IPS-18c (cell line): ENCODE data around the gene ETS1.

Source experiments
- H3K4me3 ChIP-seq: 2 replicates; pipeline ENCODE4 v1.7.0; 2013; ENCODE audit warnings: low read depth, mild to moderate bottlenecking, low read length, moderate library complexity; ENCODE audit not compliant: insufficient read depth
- H3K9me3 ChIP-seq: one replicate; pipeline ENCODE4 v1.6.1; 2013; ENCODE audit warnings: mild to moderate bottlenecking, low read length, moderate library complexity; ENCODE audit not compliant: control insufficient read depth, insufficient read depth

The ETS1 gene

DNA sequence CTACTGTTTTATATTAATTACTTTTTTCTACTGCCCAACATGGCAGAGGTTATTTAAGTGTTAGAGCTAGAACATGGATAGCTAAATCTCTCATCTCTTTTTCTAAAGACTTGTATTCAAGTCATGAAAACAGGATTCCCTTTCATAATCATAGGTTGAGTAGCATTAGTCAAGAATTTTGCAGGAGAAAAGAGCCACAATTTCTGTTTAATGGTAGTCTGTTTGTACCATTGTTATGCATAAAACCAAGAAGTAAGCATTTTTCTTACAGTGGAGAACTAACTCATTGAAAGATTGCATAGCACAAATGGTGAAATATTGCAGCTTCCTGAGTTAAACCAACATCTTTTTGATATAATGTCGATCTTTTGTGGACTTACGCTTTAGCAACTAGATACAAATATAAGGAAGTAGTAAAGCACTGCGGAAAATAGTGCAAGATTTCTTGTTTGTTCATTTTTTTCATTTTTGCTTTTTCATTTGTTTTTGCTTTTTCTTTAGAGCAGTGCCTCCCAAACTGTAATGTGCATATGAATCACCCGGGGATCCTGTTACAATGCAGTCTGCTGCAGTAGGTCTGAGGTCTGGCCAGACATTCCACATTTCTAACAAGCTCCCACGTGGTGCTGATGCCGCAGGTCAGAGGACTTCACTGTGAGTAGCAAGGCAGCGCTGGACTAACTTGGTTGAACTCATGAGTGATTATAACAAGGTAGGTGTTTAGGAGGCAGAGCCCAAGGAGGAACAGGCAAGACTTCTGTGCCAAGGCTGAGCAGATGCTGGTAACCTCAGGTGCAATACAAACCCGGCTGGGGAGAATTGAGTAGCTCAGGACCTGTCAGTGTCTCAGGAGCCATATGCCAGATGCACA is 4.6 kb downstream of the ETS1 start:
- H3K4me3 ChIP-seq: no peak overlapping the region

DNA sequence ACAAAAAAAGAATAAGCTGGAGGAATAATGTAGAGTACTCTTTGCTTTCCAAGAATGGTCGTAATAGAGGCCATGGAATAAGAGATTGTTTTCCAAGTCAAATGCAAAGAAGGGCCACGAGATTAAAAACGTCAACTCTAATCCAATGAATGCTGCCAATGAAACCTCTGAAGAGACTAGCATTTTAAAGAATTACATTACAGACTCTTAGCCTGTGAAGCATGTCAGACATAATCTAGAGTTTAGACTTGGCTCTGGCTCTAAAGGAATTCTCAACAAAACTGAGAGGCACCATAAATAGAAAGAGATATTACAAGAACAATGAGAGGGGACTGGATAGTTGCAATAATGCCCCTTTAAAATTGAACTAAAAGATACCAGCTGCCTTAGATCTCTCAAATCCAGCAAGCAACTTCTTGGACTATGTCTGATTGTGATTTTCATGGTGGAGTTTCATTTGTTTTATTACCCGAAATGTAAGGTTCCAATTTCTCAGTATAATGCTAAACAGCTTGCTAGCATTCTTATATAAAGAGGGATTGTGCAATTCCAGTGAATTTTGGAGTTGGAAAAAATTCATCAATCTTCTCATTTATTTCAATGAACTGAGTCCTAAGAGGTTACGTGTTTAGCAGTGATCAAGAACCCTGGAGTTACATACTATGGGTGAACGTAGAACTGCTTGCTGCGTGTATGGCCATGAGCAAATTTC is 5.6 kb downstream of the ETS1 start:
- Histone ChIP-seq H3K4me3 (no peak overlapping the region), H3K9me3 (no peaks in the 10 kb centered on the region)

More for the DNA sequence above, 4.6 kb downstream of the ETS1 start:
- no peaks in the 10 kb centered on the region for H3K9me3 ChIP-seq

DNA sequence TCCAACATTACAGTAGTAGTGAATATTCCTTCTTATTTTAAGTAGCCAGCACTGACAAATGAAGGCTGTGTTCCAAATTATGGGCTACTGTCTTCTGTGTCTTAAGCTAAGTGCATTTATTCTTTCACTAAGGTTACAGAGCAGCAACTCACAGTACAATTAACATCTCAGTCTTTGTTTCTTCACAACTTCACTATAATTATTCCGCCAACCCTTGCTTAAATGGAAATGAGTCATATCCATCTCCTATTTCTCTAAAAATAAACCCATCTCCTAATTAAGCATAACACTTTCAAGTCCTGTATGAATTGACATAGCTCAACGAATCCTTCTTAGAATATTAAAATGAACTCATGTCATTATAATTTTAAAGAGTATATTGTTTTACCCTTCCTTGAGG is 6.7 kb downstream of the ETS1 start:
- H3K9me3 ChIP-seq: no peaks in the 10 kb centered on the region
- no peak overlapping the region for H3K4me3 ChIP-seq

DNA sequence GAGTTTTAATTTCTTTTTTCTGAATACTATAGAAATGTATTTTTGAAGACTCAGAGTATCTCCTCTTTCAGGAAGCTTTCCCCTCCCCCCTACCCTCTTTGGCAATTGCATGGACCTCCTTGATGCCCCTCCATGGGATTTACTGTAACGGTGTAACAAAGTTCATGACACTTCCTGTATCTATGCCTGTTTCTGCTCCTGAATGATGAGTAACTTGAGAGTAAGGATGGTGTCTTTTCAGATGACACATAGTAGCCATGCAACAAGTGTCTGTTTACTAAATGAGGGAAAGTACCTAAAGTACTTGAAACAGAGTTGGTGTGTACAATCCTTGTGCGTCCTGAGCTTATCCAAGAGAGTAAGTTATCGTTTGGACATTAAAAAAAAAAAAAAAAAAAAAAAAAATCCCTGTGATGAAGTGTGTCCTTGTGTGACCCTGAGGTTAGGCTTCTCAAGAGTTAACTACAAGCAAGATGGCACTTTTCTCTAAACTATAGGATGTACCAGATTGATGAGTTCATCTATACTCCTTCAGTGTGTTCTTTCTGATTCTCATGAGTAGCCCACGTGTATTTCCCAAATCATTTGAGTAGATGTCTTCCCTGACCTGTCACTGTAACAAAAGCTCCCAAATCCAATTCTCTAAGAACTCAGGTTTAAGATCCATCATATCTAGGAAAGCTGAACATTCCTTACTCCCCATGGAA is 7.4 kb downstream of the ETS1 start:
- H3K4me3 ChIP-seq: no peak overlapping the region
- H3K9me3 ChIP-seq: no peaks in the 10 kb centered on the region

DNA sequence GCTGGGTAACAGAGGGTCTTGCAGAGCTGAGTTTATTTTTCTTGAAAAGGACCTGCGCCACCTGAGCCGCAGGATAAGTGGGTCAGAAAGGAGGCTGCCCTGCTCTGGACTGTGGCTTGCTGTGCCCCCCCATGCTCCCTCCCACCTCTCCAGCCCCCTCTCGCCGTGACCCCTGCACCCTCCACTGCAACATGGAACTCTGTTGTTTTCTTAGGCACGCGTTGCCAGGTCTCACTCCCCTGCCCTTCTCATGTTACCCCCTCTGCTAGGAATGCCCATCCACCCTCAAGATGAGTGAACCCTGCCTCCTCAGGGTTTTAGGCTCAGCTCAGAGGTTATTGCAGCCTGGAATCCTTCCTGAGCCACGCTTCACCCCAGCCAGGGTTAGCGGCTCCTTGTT is 10.8 kb downstream of the ETS1 start:
- H3K9me3 ChIP-seq: no peaks in the 10 kb centered on the region
- H3K4me3 ChIP-seq: no peak overlapping the region

DNA sequence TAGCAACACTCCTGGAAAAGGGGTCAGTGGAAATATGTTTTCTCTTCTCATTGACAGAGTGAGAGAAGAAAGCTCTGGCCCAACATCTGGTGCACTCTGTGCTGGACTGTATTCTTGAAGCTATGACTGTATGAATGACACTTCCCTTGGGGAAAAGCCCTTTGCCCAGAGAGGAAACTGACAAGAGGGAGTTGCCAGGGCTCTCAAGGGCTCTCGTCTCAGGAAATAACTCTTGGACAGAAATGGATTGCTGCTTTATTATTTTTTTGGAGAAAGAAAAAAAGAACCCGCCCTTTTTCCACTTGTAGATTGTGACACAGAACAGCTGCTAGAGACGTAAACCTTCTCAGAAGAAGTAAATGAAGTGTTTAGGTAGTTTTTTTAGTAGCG is 11.4 kb downstream of the ETS1 start:
- H3K4me3 ChIP-seq: no peak overlapping the region
- H3K9me3 ChIP-seq: no peaks in the 10 kb centered on the region

DNA sequence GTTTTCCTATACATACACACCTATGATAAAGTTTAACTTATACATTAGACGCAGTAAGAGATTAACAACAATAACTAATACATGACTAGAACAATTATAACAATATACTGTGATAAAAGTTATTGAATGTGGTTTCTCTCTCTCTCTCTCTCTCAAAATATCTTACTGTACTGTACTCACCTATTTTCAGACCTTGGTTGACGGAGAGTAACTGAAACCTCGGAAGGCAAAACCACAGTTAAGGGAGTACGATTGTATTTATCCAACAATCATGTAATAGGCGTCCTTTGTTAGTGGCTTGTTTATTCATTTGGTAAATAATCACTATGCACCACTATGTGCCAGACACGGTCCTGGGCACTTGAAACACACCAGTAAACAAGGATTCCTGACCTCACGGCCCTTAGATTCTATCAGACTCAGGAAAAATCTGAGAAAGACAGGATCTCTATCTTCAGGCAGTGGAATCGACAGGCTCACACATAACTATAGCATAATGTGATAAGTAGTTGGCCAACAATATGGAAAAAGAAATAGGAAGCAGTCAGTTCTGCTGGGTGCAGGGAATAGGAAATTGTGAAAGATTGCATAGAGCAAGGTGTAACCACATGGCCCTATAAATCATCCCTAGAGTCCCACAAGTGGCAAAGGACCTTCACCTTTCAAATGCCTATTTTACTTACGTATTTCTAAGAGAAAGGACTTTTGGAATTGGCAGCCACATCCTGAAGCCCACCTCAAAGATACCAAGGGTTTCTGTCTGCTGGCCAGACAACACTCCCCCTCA is 12.0 kb downstream of the ETS1 start:
- no peak overlapping the region for H3K4me3 ChIP-seq

DNA sequence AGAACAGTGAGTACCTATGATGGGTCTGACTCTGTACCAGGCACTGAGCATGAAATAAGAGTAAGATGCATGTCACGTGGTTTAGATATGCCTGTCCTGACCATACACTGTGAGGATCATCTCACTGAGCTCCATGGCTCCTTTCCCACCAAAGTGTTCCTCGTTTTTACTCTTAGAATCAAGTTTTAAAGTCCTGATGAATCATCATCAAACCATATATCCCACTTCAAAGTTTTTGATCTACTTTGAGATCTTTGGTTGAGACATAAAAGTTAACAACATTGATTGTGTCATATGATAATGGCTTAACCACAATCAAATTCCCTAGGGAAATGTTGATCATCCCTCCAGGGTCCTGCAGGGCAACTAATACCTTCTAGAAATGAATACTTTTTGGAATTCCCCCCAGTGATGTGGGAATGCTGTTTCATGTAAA is 12.8 kb downstream of the ETS1 start:
- no peak overlapping the region for H3K4me3 ChIP-seq
- no peaks in the 10 kb centered on the region for H3K9me3 ChIP-seq

More for the DNA sequence above, 12.0 kb downstream of the ETS1 start:
- H3K9me3 ChIP-seq: no peaks in the 10 kb centered on the region

DNA sequence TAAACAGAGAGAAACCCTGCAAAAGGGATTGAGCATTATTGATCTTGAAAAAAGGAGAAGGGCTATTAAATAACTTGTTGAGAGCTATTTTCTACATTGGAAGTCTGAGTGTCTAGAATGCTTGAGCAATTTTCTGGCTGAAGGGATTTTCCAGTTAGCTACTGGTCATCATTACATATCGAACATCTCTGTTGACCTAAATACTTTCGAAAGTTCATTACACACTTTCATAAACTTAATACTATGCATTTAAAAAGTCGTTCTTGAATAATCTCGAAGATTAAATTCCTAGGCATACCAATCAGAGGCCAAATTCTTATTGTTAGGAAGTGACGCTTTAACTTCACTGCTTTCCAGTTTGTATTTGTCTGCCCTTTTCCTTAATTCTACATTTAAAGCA is 13.7 kb downstream of the ETS1 start:
- Histone ChIP-seq H3K9me3 (no peaks in the 10 kb centered on the region), H3K4me3 (no peak overlapping the region)

DNA sequence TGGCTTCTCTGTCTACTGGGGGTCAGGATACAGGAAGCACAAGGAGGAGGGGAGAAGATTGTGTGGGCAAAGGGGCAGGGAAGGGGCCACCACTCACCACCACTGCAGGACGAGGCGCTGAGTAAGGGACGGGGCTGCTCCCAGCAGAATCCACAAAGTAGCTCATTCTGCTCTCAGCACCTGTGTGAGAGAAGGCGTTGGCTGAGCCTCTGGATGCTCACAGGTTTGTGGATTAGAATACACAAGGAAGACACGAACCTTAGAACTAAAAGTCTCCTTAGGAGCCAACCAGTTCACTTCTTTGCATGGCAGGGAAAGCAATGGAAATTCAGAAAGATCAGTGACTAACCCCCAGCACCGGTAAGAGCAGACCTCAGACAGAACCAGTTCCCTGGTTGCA is 14.4 kb downstream of the ETS1 start:
- Histone ChIP-seq H3K9me3 (no peaks in the 10 kb centered on the region), H3K4me3 (no peak overlapping the region)

DNA sequence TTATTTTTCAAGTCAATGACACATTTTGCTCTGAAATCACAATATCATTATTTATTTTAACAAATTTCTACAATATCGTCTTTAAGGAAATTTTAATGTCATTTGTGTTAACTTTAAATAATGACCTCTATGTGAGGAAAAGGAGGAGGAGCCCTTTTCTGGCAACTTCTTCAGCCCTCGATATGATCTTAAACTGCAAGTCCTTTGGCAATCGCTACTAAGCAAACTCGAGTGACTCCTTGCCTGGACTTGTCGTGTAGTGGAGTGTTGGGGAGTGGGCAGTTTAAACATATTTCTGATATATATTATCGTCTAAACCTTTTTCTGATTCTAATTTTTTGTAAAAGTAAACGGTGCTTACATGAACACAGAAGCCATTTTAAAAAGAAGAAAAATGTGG is 16.7 kb downstream of the ETS1 start:
- H3K4me3 ChIP-seq: no peak overlapping the region
- H3K9me3 ChIP-seq: no peaks in the 10 kb centered on the region

DNA sequence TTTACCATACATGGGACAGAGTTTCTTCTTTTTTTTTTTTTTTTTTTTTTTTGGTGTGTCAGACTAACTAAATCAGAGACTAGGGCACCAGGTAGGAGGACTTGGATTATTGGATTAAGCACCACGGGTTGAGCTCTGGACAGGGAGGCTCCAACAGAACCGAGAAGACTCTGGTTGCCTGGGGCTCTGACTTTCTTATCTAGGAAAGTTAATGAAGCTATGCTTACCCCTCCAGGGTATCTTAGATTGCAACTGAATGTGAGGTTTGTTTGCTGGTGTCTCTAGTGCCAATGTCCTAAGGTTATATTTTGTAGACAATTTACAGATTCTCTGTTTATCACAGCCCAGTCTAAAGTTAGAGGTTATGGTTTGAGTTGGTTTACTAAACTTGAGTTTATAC is 18.1 kb downstream of the ETS1 start:
- H3K9me3 ChIP-seq: no peaks in the 10 kb centered on the region
- H3K4me3 ChIP-seq: no peak overlapping the region

DNA sequence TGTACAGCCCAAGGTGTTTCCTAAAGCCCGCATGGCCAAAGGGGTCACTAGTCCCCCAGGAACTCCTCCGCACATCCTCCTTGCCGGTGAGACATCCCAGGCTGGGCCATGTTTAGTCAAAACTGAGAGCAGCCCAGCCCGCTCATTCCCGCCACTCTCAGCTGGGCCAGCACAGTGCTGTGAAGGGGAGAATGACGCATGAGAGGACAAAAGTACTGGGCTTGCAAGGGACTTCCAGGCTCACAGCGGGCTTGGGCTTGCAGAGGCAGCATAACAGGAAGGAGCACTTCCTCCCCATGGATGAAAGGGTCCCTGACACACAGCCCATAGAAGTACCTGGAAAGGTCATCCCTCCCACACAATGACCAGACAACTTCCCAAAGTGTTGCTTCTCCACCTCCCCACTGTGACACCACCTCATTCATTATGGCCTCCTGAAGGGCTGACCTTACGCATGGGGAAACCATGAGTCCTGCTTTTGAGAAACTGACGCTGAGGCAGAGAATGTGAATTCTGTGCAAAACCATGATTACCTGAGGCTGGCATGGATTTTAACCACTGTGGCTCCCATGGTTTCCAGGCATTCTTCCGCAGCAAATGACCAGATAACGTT is 19.1 kb downstream of the ETS1 start:
- H3K4me3 ChIP-seq: no peak overlapping the region

DNA sequence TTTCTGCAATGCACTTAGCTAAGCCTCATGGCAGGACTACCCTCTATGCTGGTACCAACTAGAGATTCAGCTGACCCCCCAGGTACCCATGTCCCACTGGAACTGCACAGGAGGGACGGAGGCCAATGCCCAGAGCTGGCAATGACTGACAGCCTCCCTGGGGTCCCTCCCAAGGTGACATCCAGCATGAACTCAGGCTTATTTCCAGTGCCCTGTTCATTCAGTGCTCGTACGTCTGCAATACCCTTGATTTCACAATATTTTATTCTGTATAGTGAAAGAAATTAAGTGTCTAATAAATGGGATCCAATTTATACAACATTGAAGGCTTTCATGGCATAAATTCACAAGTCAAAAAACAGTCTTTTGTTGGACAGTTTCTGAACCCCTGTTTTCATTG is 20.2 kb downstream of the ETS1 start:
- no peak overlapping the region for H3K4me3 ChIP-seq
- H3K9me3 ChIP-seq: no peaks in the 10 kb centered on the region

More for the DNA sequence above, 19.1 kb downstream of the ETS1 start:
- H3K9me3 ChIP-seq: no peaks in the 10 kb centered on the region

DNA sequence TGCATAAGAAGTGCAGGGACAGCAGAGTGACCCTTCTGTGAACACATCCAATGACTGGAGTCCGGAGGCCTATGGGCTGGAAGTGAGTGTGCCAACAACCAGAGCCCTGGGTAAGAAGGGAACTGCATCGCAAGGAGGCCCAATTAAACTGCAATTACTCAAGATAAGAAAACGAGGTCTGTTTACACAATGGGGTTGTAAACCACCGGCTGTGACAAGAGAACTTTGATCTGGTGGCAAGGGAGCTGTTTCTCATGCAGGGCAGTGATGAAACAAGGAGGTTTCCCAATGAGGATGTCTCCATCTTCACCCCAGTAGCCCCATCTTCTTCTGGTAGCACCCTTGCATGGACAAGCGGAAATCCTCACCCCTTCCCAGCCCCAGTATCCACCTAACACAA is 21.5 kb downstream of the ETS1 start:
- H3K9me3 ChIP-seq: no peaks in the 10 kb centered on the region
- no peak overlapping the region for H3K4me3 ChIP-seq

DNA sequence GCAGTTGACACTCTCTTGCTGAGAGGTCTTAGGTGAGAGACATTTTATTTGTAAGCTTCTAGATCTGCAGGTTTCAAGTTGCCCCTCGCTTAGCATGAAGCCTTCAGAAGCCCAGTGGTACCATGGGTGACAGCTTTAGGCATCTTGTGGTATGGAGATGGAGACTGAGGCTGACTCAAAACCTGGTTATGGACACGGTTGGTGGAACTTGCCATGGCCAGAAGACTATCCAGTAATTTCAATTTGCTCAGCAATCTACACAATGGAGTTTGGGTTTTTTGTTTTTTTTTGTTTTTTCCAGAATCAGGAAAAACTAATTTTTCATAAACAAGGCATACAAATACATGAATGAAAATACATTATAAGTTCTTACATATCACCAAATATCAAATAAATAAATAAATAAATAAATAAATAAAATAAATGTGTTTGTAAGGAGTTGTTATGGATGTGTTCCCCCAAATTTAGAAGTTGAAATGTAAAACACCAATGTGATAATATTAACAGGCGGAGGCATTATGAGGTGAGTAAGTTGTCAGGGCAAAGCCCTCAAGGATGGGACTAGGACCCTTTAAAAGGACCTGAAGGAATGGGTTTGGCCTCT is 22.6 kb downstream of the ETS1 start:
- Histone ChIP-seq H3K9me3 (no peaks in the 10 kb centered on the region), H3K4me3 (no peak overlapping the region)
